ENCODE results near the gene DEFB108B.
"Not testable (repeated sequence)": the region's sequence is repeated elsewhere in the genome, so short reads cannot be mapped to it uniquely, and the experiment has no call there.

- not testable (repeated sequence) for TF ChIP-seq CTCF (IDR thresholded peaks at IDR 0.05); ZFX (IDR thresholded peaks at IDR 0.05; ENCODE audit: borderline replicate concordance)
These were observed 36.9 kb downstream of the DEFB108B start for GRCh38 chr11:71869931-71870330.

Measured in 22Rv1 (cell line).